ENCODE data around the gene CD1D.
"Not testable (repeated sequence)": the region's sequence is repeated elsewhere in the genome, so short reads cannot be mapped to it uniquely, and the experiment has no call there.

Gene CD1D

GRCh38 chr1:158180741-158181576 lies at the start of gene CD1D:
Gene CD1D (plus strand): TSS chr1:158180895. CDS start chr1:158181102, 207 bp downstream.
- DNase-seq (ENCODE audit: low read depth, low spot score): no peak

DNA sequence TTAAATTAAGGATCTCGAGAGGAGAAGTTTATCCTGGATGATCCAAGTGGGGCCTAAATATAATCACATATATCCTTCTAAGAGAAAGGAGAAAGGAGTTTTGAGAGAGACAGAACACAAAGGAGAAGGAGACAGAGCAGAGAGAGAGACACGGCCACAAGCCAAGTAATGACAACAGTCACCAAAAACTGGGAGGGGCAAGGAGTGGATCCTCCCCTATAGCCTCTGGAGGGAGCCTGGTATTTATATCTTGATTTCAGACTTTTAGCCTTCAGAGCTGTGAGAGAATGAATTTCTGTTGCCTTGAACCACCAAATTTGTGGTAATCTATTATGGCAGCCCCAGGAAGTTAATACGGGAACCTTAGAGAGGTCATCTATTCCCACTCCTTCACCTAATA lies 49.5 kb upstream of the CD1D start:
- DNase-seq (ENCODE audit: low read depth, low spot score): no peak

DNA sequence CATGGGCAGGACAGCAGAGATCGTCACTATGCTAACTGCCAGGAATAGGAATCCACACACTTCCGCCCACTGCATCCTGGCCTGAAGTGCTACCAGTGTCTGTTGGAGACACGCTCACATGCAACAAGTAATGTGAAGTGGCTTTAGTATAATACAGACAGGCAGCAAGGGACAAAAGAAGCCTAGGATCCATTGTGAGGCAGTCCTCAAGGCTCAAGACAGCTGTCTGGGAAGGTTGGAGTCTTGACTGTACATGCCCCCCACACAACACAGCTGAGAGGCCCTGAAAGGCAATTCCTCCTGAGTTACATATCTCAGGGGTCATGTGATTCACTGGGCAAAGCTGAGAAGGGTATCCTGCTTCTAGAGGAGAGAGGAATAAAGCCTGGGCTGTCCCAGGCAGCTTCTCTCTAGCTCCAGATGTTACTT lies 39.9 kb upstream of the CD1D start:
- DNase-seq (ENCODE audit: low read depth, low spot score): no peak

DNA sequence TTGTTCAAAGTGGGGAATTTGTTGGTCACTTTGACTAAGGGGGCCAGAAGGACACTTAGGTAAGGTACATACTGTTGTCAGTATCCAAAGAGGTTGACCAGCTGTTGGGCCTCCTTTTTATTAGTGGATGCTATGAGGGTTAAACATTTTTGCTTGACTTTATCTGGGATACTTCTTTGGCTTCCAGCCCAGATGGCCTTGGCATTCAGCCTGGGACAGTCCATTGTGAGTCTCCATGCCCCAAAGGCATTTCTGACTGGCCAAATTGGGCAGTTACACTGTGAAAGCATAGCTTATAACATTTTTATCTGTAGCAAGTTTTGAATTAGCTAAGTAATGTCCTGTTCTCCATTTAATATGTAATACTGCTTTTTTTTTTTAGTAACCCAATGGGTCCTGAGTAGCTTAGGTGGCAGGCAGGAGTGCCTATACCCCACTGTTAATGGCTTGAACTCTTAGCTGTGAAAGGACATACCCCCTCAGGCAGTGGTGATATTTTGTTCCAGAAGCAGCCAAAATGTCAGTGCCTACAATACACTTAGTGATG lies 35.4 kb upstream of the CD1D start:
- DNase-seq (ENCODE audit: low read depth, low spot score): no peak

- no peak for DNase-seq (ENCODE audit: low read depth, low spot score)
Observed at GRCh38 chr1:158146165-158146564, 34.5 kb upstream of the CD1D start.

DNA sequence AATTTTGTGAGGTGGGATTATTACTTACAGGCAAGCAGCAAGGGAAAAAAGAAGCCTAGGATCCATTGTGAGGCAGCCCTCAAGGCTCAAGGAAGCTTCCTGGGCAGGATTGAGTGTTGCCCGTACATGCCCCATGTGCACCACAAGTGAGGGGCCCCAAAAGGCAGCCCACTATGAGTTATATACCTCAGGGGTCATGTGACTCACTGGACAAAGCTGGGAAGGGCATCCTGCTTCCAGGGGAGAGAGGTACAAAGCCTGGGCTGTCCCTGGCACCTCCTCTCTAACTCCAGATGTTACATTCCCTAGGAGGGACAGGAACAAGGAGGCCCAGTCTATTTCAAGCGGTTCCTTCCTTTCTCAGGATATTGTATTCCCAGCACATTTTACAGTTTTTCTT lies 34.0 kb upstream of the CD1D start:
- DNase-seq (ENCODE audit: low read depth, low spot score): no peak

DNA sequence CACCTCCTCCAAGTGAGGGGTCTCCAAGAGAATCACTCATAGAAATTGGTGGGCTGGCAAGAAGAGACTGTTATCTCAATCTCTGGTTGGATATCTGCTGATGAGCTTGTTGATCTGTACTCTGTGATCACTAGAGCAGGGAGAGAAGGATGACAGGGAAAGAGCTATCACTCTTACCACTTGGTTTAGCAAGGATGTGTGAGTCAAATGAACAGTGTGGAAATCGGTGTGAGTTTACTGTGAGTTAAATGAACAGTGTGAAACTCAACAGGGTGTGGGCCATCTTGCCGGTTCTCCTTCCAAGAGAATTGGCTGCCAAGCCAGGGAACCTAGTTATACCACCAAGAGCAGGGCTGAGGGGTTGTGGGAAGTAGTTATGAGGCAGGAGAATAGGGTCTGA lies 33.3 kb upstream of the CD1D start:
- DNase-seq (ENCODE audit: low read depth, low spot score): no peak

DNA sequence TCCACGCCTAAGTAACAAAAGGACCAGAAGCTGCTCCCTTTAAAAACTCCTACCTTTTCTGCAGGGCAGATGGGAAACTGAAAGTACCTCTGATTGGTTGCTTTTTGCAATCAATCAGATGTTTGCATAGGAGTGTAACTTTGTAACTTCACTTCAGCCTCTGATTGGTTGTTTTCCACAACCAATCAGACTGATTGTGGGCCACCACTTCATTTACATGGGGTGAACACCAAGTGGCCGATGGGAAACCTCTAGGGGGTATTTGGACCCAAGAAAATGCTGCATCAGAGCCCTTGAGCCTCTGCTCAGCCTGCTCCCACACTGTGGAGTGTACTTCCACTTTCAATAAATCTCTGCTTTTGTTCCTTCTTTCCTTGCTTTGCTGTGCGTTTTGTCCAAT lies 32.8 kb upstream of the CD1D start:
- DNase-seq (ENCODE audit: low read depth, low spot score): no peak

- no peak for DNase-seq (ENCODE audit: low read depth, low spot score)
Observed at GRCh38 chr1:158148468-158148867, 32.2 kb upstream of the CD1D start.

DNA sequence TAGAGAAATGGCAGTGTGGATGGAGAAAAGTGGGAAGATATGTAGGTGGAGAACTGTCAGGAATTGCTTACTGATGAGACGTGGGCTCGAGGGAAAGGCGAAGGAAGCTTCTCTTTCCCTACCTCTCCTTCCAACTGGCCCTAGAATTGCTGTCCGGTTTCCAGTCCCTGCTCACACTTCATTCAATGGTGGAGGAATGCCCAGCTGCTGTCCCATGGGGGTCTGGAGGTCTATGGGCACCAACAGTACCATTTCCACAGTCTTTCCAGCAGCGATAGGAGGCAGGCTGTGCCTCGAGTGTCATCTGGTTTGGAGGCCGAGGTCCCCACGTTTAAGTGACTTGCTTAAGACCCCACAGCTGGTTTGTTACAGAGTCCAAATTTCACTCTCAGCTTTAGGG lies 31.5 kb upstream of the CD1D start:
- no peak for DNase-seq (ENCODE audit: low read depth, low spot score)

GRCh38 chr1:158149577-158150269 lies 31.0 kb upstream of the CD1D start:
- peak; percentile 17 for DNase-seq (ENCODE audit: low read depth, low spot score)

DNA sequence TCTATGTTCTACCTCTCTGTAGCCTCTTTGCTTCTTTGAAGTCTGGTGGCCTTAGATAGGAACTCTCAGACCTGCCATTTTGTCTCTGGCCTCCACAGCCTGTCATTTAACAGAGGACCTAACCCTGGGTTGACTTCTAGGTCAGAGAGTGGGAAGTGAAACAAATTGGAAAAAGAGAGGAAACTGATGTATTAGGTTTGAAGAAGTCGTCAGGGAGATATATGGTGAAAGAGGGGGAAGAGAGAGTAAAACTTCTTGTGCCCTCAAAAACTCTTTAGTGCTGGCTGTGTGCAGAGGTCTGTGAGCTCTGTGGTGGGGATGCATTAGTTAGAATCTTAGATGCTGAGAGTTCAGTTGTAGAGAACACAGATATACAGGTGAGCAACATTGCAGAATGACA lies 30.2 kb upstream of the CD1D start:
- no peak for DNase-seq (ENCODE audit: low read depth, low spot score)

DNA sequence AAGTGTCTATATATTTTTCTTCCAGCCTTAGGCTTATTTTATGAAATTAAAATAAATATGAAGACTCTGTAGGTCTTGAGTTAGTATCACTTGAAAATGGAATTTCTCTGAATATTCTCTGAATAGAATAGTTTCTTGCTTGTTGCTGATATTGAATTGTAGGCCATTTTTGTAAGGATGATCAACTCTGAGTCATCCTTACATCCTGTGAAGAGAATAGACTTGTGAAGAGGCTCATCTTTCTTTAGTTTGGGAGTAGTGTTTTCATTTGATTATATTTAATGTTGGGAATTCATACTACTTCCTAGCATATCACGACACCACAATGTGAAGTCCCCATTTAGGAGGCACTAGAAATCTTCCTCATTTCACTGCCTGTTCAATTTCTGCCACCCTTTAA lies 27.5 kb upstream of the CD1D start:
- DNase-seq (ENCODE audit: low read depth, low spot score): no peak

GRCh38 chr1:158153746-158154444 lies 26.8 kb upstream of the CD1D start:
- no peak for DNase-seq (ENCODE audit: low read depth, low spot score)

GRCh38 chr1:158154501-158154900 lies 26.2 kb upstream of the CD1D start:
- no peak for DNase-seq (ENCODE audit: low read depth, low spot score)

DNA sequence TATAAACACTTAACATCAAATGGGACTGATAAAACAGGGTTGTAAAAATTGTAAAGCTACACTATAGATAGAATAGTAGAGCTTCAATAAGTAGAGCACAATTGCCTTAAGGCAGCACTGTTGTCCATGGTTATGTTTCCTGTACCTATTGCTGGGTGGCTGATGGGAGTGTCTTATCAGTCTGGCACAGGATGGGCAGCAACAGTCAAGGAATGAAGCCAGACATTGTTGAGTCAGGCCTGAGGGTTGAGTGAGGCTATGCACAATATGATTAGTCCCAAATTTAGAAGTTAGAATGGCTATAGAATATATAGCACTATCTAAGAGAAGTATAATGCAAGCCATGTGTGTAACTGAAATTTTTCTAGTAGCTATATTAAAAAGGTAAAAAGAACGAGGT lies 25.0 kb upstream of the CD1D start:
- no peak for DNase-seq (ENCODE audit: low read depth, low spot score)

- DNase-seq (ENCODE audit: low read depth, low spot score): no peak
Observed at GRCh38 chr1:158159597-158159996, 21.1 kb upstream of the CD1D start.

GRCh38 chr1:158161446-158161845 lies 19.2 kb upstream of the CD1D start:
- DNase-seq (ENCODE audit: low read depth, low spot score): no peak

- no peak for DNase-seq (ENCODE audit: low read depth, low spot score)
Observed at GRCh38 chr1:158163000-158163947, 17.4 kb upstream of the CD1D start.

DNA sequence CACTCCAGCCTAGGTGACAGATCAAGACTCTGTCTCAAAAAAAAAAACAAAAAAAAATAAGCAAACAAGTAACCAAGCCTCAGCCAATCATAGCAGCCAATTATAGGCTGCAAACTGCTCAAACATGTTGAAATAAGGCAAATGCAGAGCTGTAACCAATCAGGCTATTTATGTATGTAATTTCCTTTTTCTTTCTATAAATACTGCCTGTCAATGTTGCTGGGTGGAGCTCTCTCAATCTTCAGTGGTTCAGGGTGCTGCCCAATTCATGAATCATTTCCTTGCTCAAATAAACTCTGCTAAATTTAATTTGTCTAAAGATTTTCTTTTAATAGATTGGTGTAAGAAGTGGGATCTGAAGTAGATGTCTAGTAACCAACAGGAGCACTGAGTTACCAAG lies 11.6 kb upstream of the CD1D start:
- DNase-seq (ENCODE audit: low read depth, low spot score): no peak

GRCh38 chr1:158175915-158176314 lies 4.8 kb upstream of the CD1D start:
- not testable (repeated sequence) for DNase-seq (ENCODE audit: low read depth, low spot score)

Measured in activated CD4-positive, CD25-positive, alpha-beta regulatory T cell treated with anti-CD3 and anti-CD28 coated beads, Interleukin-2, amount 50 U/mL, for 16 hours (primary cell).